ENCODE measurements around the gene PSMB2.

DNA sequence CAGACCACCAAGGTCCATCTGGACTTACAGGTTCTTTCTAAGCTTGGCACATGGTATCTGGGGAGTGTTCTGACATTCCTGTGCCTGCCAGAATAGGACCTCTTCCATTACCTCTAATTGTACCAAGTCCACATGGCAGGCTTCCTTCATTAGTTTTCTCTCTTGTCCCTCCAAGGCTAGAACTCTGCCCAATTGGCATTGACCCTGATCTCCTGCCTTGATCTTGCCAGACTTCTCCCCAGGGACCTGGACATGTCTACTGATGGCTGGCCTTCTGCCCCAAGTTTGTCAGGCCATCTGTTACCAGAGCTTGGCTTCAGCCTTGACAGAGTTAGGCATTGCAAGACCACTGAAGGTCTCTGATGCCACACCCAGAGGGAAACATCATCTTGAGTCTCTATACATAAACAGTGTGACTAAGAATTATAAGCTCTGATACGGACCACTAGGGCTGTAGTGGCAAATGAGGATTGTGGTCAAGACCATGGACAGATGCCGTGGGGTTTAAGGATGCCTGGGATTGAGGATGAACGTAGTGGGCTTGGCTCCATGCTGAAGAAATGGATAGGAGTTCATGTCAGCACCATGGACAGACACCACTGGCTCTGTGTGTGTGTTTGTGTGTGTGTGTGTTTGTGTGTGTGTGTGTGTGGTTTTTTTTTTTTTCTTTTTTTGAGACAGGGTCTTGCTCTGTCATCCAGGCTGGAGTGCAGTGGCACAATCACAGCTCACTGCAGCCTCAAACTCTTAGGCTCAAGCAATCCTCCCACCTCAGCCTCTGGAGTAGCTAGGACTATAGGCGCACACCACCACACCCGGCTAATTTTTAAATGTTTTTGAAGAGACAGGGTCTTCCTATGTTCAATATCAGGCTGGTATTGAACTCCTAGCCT lies 19.5 kb upstream of the PSMB2 start:
- TF ChIP-seq, protein P1, sequence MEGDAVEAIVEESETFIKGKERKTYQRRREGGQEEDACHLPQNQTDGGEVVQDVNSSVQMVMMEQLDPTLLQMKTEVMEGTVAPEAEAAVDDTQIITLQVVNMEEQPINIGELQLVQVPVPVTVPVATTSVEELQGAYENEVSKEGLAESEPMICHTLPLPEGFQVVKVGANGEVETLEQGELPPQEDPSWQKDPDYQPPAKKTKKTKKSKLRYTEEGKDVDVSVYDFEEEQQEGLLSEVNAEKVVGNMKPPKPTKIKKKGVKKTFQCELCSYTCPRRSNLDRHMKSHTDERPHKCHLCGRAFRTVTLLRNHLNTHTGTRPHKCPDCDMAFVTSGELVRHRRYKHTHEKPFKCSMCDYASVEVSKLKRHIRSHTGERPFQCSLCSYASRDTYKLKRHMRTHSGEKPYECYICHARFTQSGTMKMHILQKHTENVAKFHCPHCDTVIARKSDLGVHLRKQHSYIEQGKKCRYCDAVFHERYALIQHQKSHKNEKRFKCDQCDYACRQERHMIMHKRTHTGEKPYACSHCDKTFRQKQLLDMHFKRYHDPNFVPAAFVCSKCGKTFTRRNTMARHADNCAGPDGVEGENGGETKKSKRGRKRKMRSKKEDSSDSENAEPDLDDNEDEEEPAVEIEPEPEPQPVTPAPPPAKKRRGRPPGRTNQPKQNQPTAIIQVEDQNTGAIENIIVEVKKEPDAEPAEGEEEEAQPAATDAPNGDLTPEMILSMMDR (IDR thresholded peaks at IDR 0.05; ENCODE audit: low read depth, low read length) = no peak
- no peak for TF ChIP-seq EZH2phosphoT487 (IDR thresholded peaks at IDR 0.05; ENCODE audit: low read depth)
